Body of pancreas (tissue), 4 donors: ENCODE results near the gene PSMC1. TPM values are rescaled to one million over a fixed set of nuclear protein-coding genes. Genes with fewer than 3 reads are reported as not detected.
"Not testable (repeated sequence)": the region's sequence is repeated elsewhere in the genome, so short reads cannot be mapped to it uniquely, and the experiment has no call there.

Experiments used
- ATAC-seq: fragments of 150-250 bp; one replicate; pipeline ENCODE4 v1.9.1; 2016
- DNase-seq, 4 donors: peaks; one replicate each; pipeline ENCODE4 v3.0.0-alpha.2; 2019
- H3K27ac ChIP-seq, 4 donors: fragments of 200-600 bp; sonication (generic); 1 replicate in 3 of 4; 2 replicates in 1 of 4; pipeline versions ENCODE4 v1.5.1 to v1.6.1; 2016 to 2019; ENCODE audit warnings: mild to moderate bottlenecking in 1 of 4, mixed read lengths in 1 of 4, moderate library complexity in 1 of 4
- H3K27me3 ChIP-seq, 2 donors: fragments of 200-600 bp; sonication (generic); one replicate each; pipeline ENCODE4 v1.6.0; 2016; ENCODE audit warnings: mild to moderate bottlenecking in 1 of 2
- H3K36me3 ChIP-seq, 2 donors: fragments of 200-600 bp; sonication (generic); replicated peaks in 1 of 2; 2 replicates each; pipeline ENCODE4 v1.5.1; 2016; ENCODE audit warnings: low read depth in 2 of 2; ENCODE audit not compliant: insufficient read depth in 1 of 2
- H3K4me1 ChIP-seq: fragments of 200-600 bp; sonication (generic); one replicate; pipeline ENCODE4 v1.6.0; 2016
- H3K4me3 ChIP-seq, 2 donors: fragments of 200-600 bp; sonication (generic); 1 replicate in 1 of 2; 2 replicates in 1 of 2; pipeline ENCODE4 v1.5.1; 2016 to 2019
- H3K9me3 ChIP-seq, 3 donors: fragments of 200-600 bp; sonication (generic); 1 replicate in 2 of 3; 2 replicates in 1 of 3; pipeline ENCODE4 v1.5.1; 2016
- CTCF ChIP-seq, 7 experiments: fragments of 450-650 bp in 4 of 7; fragments of 200-600 bp in 3 of 7; sonication (generic) in 3 of 7; IDR thresholded peaks; one replicate each; pipeline ENCODE4 v1.5.1; 2016 to 2019; ENCODE audit warnings: antibody characterized with exemption in 7 of 7
- POLR2A ChIP-seq, 3 donors: fragments of 450-650 bp; IDR thresholded peaks; one replicate each; pipeline ENCODE4 v1.6.1; 2016; ENCODE audit warnings: antibody characterized with exemption in 3 of 3, mild to moderate bottlenecking in 2 of 3
- WGBS, 2 donors: methylation state at CpG; one replicate each; pipeline ENCODE4 v1.1.5; 2017; 5-methylcytosine and 5-hydroxymethylcytosine counted together
- intact Hi-C: fragments of 100-400 bp; cut with DNase I; formaldehyde crosslinking; loops from one replicate; pipeline ENCODE4 v1.15.1; 2023
- total RNA-seq, 2 donors: library from RNA; depleted of rRNA; stranded (reverse); fragments of >200 nt; gene quantifications; one replicate each; pipeline ENCODE4 v1.1.0, GENCODE V29; 2016

Gene PSMC1
- total RNA-seq, 2 donors from 2014 or later = 25.7 to 49.0 TPM

- DNase-seq (no peak), ATAC-seq (no peak)
- H3K4me1 ChIP-seq = peaks cover 4% of the 10 kb centered on the region
- peaks cover 0 to 36% (median 0%) of the 10 kb centered on the region in 3 donors for H3K9me3 ChIP-seq
- H3K27me3 ChIP-seq = no peaks in the 10 kb centered on the region
- TF ChIP-seq CTCF (IDR thresholded peaks at IDR 0.05) (no peak), POLR2A (IDR thresholded peaks at IDR 0.05) (no peak)
- H3K27ac ChIP-seq = no peak overlapping the region
- H3K4me3 ChIP-seq = no peak overlapping the region
- 69 to 74% methylated on average over 3 of the region's 3 CpGs for WGBS, 2 donors
- intact Hi-C loops = no loop called here
- H3K36me3 ChIP-seq = no peaks in the 10 kb centered on the region
Measured at GRCh38 chr14:90239139-90239538, 17.2 kb upstream of the PSMC1 start.

- intact Hi-C loops = no loop called here
- DNase-seq (no peak), ATAC-seq (no peak)
- TF ChIP-seq POLR2A (IDR thresholded peaks at IDR 0.05) = no peak
- TF ChIP-seq CTCF (IDR thresholded peaks at IDR 0.05) = no peak
- no peak overlapping the region for H3K27ac ChIP-seq
- no peaks in the 10 kb centered on the region for H3K36me3 ChIP-seq
- no peaks in the 10 kb centered on the region for H3K4me1 ChIP-seq
- H3K9me3 ChIP-seq = peaks cover 0 to 36% (median 0%) of the 10 kb centered on the region in 3 donors
- H3K27me3 ChIP-seq = no peaks in the 10 kb centered on the region
- H3K4me3 ChIP-seq = no peak overlapping the region
Measured at GRCh38 chr14:90242444-90242843, 13.9 kb upstream of the PSMC1 start.

- Histone ChIP-seq H3K36me3 (no peaks in the 10 kb centered on the region), H3K4me1 (no peaks in the 10 kb centered on the region), H3K4me3 (no peak overlapping the region), H3K27ac (no peak overlapping the region), H3K27me3 (no peaks in the 10 kb centered on the region), H3K9me3 (no peaks in the 10 kb centered on the region)
- DNase-seq = no peak
- TF ChIP-seq POLR2A (IDR thresholded peaks at IDR 0.05) (no peak), CTCF (IDR thresholded peaks at IDR 0.05) (no peak)
- intact Hi-C loops = no loop called here
- no peak for ATAC-seq
- 67 to 81% methylated on average over 4 of the region's 4 CpGs for WGBS, 2 donors
Measured at GRCh38 chr14:90246936-90247335, 9.4 kb upstream of the PSMC1 start.

GRCh38 chr14:90247441-90247840, 8.9 kb upstream of the PSMC1 start:
- H3K4me1 ChIP-seq, ATAC-seq, H3K27ac ChIP-seq, DNase-seq, H3K9me3 ChIP-seq, intact Hi-C loops, H3K4me3 ChIP-seq, H3K36me3 ChIP-seq, H3K27me3 ChIP-seq: not testable (repeated sequence)
- 62 to 69% methylated on average over 10 of the region's 10 CpGs for WGBS, 2 donors

- no peaks in the 10 kb centered on the region for H3K36me3 ChIP-seq
- no peaks in the 10 kb centered on the region for H3K4me1 ChIP-seq
- DNase-seq (no peak), ATAC-seq (no peak)
- TF ChIP-seq CTCF (IDR thresholded peaks at IDR 0.05) (no peak), POLR2A (IDR thresholded peaks at IDR 0.05) (no peak)
- intact Hi-C loops = no loop called here
- H3K9me3 ChIP-seq = no peaks in the 10 kb centered on the region
- no peaks in the 10 kb centered on the region for H3K27me3 ChIP-seq
- no peak overlapping the region for H3K4me3 ChIP-seq
- 85 to 87% methylated on average over 2 of the region's 2 CpGs for WGBS, 2 donors
- no peak overlapping the region for H3K27ac ChIP-seq
Measured at GRCh38 chr14:90248594-90248993, 7.8 kb upstream of the PSMC1 start.
